Ovary (tissue), 1 donor: Measurements from ENCODE around the gene ARHGAP8.

Source experiments
- EP300 ChIP-seq: sonication (generic); formaldehyde crosslinking; IDR thresholded peaks from one replicate; pipeline ENCODE4 v1.6.1; 2017; ENCODE audit warnings: antibody characterized with exemption
- POLR2A ChIP-seq: fragments of 450-650 bp; IDR thresholded peaks from one replicate; pipeline ENCODE4 v1.6.1; 2017; ENCODE audit warnings: antibody characterized with exemption, mild to moderate bottlenecking, moderate library complexity

GRCh38 chr22:44840611-44841322 is 88.4 kb downstream of the ARHGAP8 start:
- TF ChIP-seq POLR2A (no peak), EP300 (no peak)
